GM21825 (cell line): ENCODE results near the gene IREB2.
A peak's percentile ranks its signal among the peaks of the same experiment; 100 is the strongest.
"Not testable (repeated sequence)": the region's sequence is repeated elsewhere in the genome, so short reads cannot be mapped to it uniquely, and the experiment has no call there.

Experiments used
- ATAC-seq: cut with Tn5 transposase; IDR thresholded peaks from one replicate; pipeline ENCODE4 v1.9.1; 2021; ENCODE audit warnings: mild to moderate bottlenecking, moderate library complexity; ENCODE audit not compliant: unreplicated experiment

The IREB2 gene

GRCh38 chr15:78431955-78432354, 6.1 kb upstream of the IREB2 start:
- no peak for ATAC-seq

- no peak for ATAC-seq
These were observed 5.4 kb upstream of the IREB2 start for GRCh38 chr15:78432664-78433063.

- no peak for ATAC-seq
These were observed 3.9 kb upstream of the IREB2 start for GRCh38 chr15:78434134-78434533.

- not testable (repeated sequence) for ATAC-seq
These were observed 3.3 kb upstream of the IREB2 start for GRCh38 chr15:78434711-78435110.

- no peak for ATAC-seq
These were observed 782 bp upstream of the IREB2 start for GRCh38 chr15:78437107-78437761.

GRCh38 chr15:78438619-78439285, 736 bp downstream of the IREB2 start:
- ATAC-seq, result peak; percentile 16

GRCh38 chr15:78440375-78441373, 2.7 kb downstream of the IREB2 start:
- no peak for ATAC-seq

- no peak for ATAC-seq
These were observed 6.2 kb downstream of the IREB2 start for GRCh38 chr15:78444255-78444654.

- ATAC-seq, result no peak
These were observed 7.9 kb downstream of the IREB2 start for GRCh38 chr15:78445875-78446274.

GRCh38 chr15:78446551-78446950, 8.5 kb downstream of the IREB2 start:
- no peak for ATAC-seq

- no peak for ATAC-seq
These were observed 10.6 kb downstream of the IREB2 start for GRCh38 chr15:78448441-78449219.

- ATAC-seq, result no peak
These were observed 11.4 kb downstream of the IREB2 start for GRCh38 chr15:78449220-78449999.

- ATAC-seq, result no peak
These were observed 12.4 kb downstream of the IREB2 start for GRCh38 chr15:78450285-78450858.

GRCh38 chr15:78452485-78452884, 14.5 kb downstream of the IREB2 start:
- ATAC-seq, result no peak

GRCh38 chr15:78453447-78453846, 15.4 kb downstream of the IREB2 start:
- no peak for ATAC-seq

GRCh38 chr15:78454992-78455391, 17.0 kb downstream of the IREB2 start:
- ATAC-seq, result no peak

GRCh38 chr15:78455749-78456148, 17.7 kb downstream of the IREB2 start:
- no peak for ATAC-seq

GRCh38 chr15:78456426-78456825, 18.4 kb downstream of the IREB2 start:
- ATAC-seq, result no peak

GRCh38 chr15:78457101-78457500, 19.1 kb downstream of the IREB2 start:
- ATAC-seq, result no peak

GRCh38 chr15:78460737-78461136, 22.7 kb downstream of the IREB2 start:
- ATAC-seq, result no peak
